GM12891 (cell line): ENCODE data around the gene APBB1IP.

Experiments
- PAX5 ChIP-seq: IDR thresholded peaks from 2 replicates; pipeline ENCODE4 v1.6.1; 2011; ENCODE audit warnings: low read length, moderate library complexity, mild to moderate bottlenecking; ENCODE audit not compliant: insufficient read depth, severe bottlenecking
- POLR2A ChIP-seq: IDR thresholded peaks from 2 replicates; pipeline ENCODE4 v1.6.1; 2011; ENCODE audit warnings: low read depth, low read length, control low read depth
- POLR2AphosphoS5 ChIP-seq: IDR thresholded peaks from 2 replicates; pipeline ENCODE4 v1.6.1; 2011; ENCODE audit warnings: low read depth, low read length, control low read depth
- POU2F2 ChIP-seq: IDR thresholded peaks from 2 replicates; pipeline ENCODE4 v1.6.1; 2011; ENCODE audit warnings: low read depth, mild to moderate bottlenecking, control low read depth, low read length, moderate library complexity
- SPI1 ChIP-seq: IDR thresholded peaks from 2 replicates; pipeline ENCODE4 v1.6.1; 2011; ENCODE audit warnings: low read depth, low read length, control low read depth
- TAF1 ChIP-seq: IDR thresholded peaks from 2 replicates; pipeline ENCODE4 v1.6.1; 2011; ENCODE audit warnings: low read depth, low read length, control low read depth

- TF ChIP-seq POLR2A (no peak), POLR2AphosphoS5 (no peak), POU2F2 (no peak), TAF1 (no peak), PAX5 (no peak), SPI1 (no peak)
Observed at GRCh38 chr10:26513101-26513500, 75.0 kb downstream of the APBB1IP start.
